Measurements from ENCODE around the gene DTNB.
A peak's percentile ranks its signal among the peaks of the same experiment; 100 is the strongest.

Gene DTNB

GRCh38 chr2:25335971-25336370 lies 337.4 kb downstream of the DTNB start:
- DNase-seq, result no peak

GRCh38 chr2:25335204-25335603 lies 338.2 kb downstream of the DTNB start:
- DNase-seq, result no peak

- DNase-seq, result no peak
Observed at GRCh38 chr2:25334482-25334881, 338.9 kb downstream of the DTNB start.

- DNase-seq, result peak; percentile 41
Observed at GRCh38 chr2:25333981-25334380, 339.4 kb downstream of the DTNB start.

- DNase-seq, result no peak
Observed at GRCh38 chr2:25332571-25332970, 340.8 kb downstream of the DTNB start.

GRCh38 chr2:25331686-25332365 lies 341.6 kb downstream of the DTNB start:
- peak; percentile 20 for DNase-seq

GRCh38 chr2:25330937-25331336 lies 342.4 kb downstream of the DTNB start:
- no peak for DNase-seq

GRCh38 chr2:25330273-25330672 lies 343.1 kb downstream of the DTNB start:
- no peak for DNase-seq

GRCh38 chr2:25328152-25329085 lies 345.0 kb downstream of the DTNB start:
- no peak for DNase-seq

Data from CD4-positive, alpha-beta T cell treated with Interleukin-4 for 4 hours (primary cell).